Smooth muscle cell (in vitro differentiated cells): Measurements from ENCODE around the gene OST4. TPM values are rescaled to one million over a fixed set of nuclear protein-coding genes. Genes with fewer than 3 reads are reported as not detected.

Experiments used
- DNase-seq: peaks from one replicate; lab custom pipeline; 2025; ENCODE audit not compliant: unreplicated experiment; lab: John Stamatoyannopoulos, UW
- H2AFZ ChIP-seq: fragments of 200-600 bp; sonication (generic); 2 replicates; pipeline ENCODE4 v1.6.0; 2016; ENCODE audit warnings: antibody characterized with exemption, low read depth, mild to moderate bottlenecking
- H3F3A ChIP-seq: fragments of 200-600 bp; sonication (generic); 2 replicates; pipeline ENCODE4 v1.6.0; 2017; ENCODE audit warnings: antibody characterized with exemption, low read depth
- H3K27ac ChIP-seq: fragments of 200-600 bp; sonication (generic); 2 replicates; pipeline ENCODE4 v1.5.1; 2016; ENCODE audit warnings: low read depth, mild to moderate bottlenecking
- H3K27me3 ChIP-seq: fragments of 200-600 bp; sonication (generic); 2 replicates; pipeline ENCODE4 v1.6.1; 2016; ENCODE audit warnings: low read depth, mild to moderate bottlenecking
- H3K36me3 ChIP-seq: fragments of 200-600 bp; sonication (generic); 2 replicates; pipeline ENCODE4 v1.5.1; 2016; ENCODE audit warnings: low read depth
- H3K4me1 ChIP-seq: fragments of 200-600 bp; sonication (generic); 2 replicates; pipeline ENCODE4 v1.5.1; 2016; ENCODE audit warnings: low read depth
- H3K4me2 ChIP-seq: fragments of 200-600 bp; sonication (generic); 2 replicates; pipeline ENCODE4 v1.6.0; 2016; ENCODE audit warnings: mild to moderate bottlenecking
- H3K4me3 ChIP-seq: fragments of 200-600 bp; sonication (generic); 2 replicates; pipeline ENCODE4 v1.5.1; 2016; ENCODE audit warnings: mild to moderate bottlenecking
- H3K79me2 ChIP-seq: fragments of 200-600 bp; sonication (generic); 2 replicates; pipeline ENCODE4 v1.6.0; 2016; ENCODE audit warnings: low read depth, mild to moderate bottlenecking
- H3K9ac ChIP-seq: fragments of 200-600 bp; sonication (generic); 2 replicates; pipeline ENCODE4 v1.6.0; 2016; ENCODE audit warnings: low read depth
- H3K9me3 ChIP-seq: fragments of 200-600 bp; sonication (generic); replicated peaks from 2 replicates; pipeline ENCODE4 v1.5.1; 2016; ENCODE audit warnings: low read depth
- H4K20me1 ChIP-seq: fragments of 200-600 bp; sonication (generic); 2 replicates; pipeline ENCODE4 v1.6.0; 2016; ENCODE audit warnings: low read depth
- WGBS: methylation state at CpG from one replicate; pipeline ENCODE4 v1.1.7; 2016; ENCODE audit warnings: low lambda C conversion rate; 5-methylcytosine and 5-hydroxymethylcytosine counted together
- polyA plus RNA-seq: library from polyadenylated mRNA; unstranded; fragments of >200 nt; fragmentation: Nextera tagmentation; extraction: Ambion mirVana; gene quantifications from 2 replicates; pipeline ENCODE4 v1.2.1, GENCODE V29; 2016
- total RNA-seq: library from RNA; depleted of rRNA; stranded (reverse); fragments of >200 nt; gene quantifications from 2 replicates; pipeline ENCODE4 v1.2.3, GENCODE V29; 2014
- TF ChIP-seq, protein P1 (sequence below): fragments of 200-600 bp; sonication (generic); IDR thresholded peaks from 2 replicates; pipeline ENCODE4 v1.5.1; 2017; ENCODE audit warnings: borderline replicate concordance, mild to moderate bottlenecking, antibody characterized with exemption; ENCODE audit not compliant: insufficient read depth, poor library complexity, severe bottlenecking

The OST4 gene
- total and polyA plus RNA-seq, 2 experiments from 2014 or later = 848 to 1,292 TPM

- DNase-seq = no peak
- WGBS = 90% methylated on average over 26 of the region's 27 CpGs
- Histone ChIP-seq H3F3A (peaks cover 22% of the 10 kb centered on the region), H3K27ac (no peak overlapping the region), H3K79me2 (peaks cover 23% of the 10 kb centered on the region), H3K36me3 (no peaks in the 10 kb centered on the region), H3K4me1 (peaks cover 22% of the 10 kb centered on the region), H3K4me3 (no peak overlapping the region), H3K9me3 (no peaks in the 10 kb centered on the region), H4K20me1 (peaks cover 33% of the 10 kb centered on the region), H3K9ac (no peak overlapping the region), H3K27me3 (no peaks in the 10 kb centered on the region), H2AFZ (no peak overlapping the region), H3K4me2 (no peak overlapping the region)
- TF ChIP-seq, protein P1, sequence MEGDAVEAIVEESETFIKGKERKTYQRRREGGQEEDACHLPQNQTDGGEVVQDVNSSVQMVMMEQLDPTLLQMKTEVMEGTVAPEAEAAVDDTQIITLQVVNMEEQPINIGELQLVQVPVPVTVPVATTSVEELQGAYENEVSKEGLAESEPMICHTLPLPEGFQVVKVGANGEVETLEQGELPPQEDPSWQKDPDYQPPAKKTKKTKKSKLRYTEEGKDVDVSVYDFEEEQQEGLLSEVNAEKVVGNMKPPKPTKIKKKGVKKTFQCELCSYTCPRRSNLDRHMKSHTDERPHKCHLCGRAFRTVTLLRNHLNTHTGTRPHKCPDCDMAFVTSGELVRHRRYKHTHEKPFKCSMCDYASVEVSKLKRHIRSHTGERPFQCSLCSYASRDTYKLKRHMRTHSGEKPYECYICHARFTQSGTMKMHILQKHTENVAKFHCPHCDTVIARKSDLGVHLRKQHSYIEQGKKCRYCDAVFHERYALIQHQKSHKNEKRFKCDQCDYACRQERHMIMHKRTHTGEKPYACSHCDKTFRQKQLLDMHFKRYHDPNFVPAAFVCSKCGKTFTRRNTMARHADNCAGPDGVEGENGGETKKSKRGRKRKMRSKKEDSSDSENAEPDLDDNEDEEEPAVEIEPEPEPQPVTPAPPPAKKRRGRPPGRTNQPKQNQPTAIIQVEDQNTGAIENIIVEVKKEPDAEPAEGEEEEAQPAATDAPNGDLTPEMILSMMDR = no peak
Measured at GRCh38 chr2:27082773-27083409, 11.4 kb upstream of the OST4 start.

DNA sequence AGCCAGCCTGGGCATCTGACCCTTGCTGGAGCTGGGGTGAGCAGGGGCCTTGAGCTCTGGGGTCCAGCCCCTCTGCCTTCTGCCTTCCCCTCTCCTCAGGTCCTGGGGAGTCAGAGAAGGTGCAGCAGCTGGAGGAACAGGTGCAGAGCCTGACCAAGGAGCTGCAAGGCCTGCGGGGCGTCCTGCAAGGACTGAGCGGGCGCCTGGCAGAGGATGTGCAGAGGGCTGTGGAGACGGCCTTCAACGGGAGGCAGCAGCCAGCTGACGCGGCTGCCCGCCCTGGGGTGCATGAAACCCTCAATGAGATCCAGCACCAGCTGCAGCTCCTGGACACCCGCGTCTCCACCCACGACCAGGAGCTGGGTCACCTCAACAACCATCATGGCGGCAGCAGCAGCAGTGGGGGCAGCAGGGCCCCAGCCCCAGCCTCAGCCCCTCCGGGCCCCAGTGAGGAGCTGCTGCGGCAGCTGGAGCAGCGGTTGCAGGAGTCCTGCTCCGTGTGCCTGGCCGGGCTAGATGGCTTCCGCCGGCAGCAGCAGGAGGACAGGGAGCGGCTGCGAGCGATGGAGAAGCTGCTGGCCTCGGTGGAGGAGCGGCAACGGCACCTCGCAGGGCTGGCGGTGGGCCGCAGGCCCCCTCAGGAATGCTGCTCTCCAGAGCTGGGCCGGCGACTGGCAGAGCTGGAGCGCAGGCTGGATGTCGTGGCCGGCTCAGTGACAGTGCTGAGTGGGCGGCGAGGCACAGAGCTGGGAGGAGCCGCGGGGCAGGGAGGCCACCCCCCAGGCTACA lies 10.7 kb upstream of the OST4 start:
- Histone ChIP-seq H3K27ac (no peak overlapping the region), H4K20me1 (peaks cover 33% of the 10 kb centered on the region), H3K4me1 (peaks cover 22% of the 10 kb centered on the region), H3K9me3 (no peaks in the 10 kb centered on the region), H3F3A (peaks cover 24% of the 10 kb centered on the region), H3K36me3 (no peaks in the 10 kb centered on the region), H3K4me2 (no peak overlapping the region), H2AFZ (no peak overlapping the region), H3K27me3 (no peaks in the 10 kb centered on the region), H3K9ac (no peak overlapping the region), H3K4me3 (no peak overlapping the region), H3K79me2 (peaks cover 23% of the 10 kb centered on the region)
- TF ChIP-seq, protein P1 = no peak
- WGBS = 84% methylated on average over 33 of the region's 38 CpGs
- no peak for DNase-seq

DNA sequence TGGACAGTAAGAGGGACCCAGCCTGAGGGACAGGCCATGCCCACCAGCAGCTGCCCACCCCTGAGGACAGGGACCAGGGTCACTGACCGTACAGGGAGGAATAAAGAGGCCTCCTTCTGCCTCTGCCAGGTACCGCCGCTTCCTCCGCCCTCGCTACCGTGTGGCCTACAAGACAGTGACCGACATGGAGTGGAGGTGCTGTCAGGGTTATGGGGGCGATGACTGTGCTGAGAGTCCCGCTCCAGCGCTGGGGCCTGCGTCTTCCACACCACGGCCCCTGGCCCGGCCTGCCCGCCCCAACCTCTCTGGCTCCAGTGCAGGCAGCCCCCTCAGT lies 9.1 kb upstream of the OST4 start:
- H3F3A ChIP-seq = peaks cover 34% of the 10 kb centered on the region
- WGBS = 95% methylated on average over 14 of the region's 14 CpGs
- H2AFZ ChIP-seq = no peak overlapping the region
- TF ChIP-seq, protein P1 = no peak
- H3K27ac ChIP-seq = peak overlapping the region; percentile 89
- H3K4me3 ChIP-seq = peak overlapping the region; percentile 59
- no peaks in the 10 kb centered on the region for H3K9me3 ChIP-seq
- H3K27me3 ChIP-seq = no peaks in the 10 kb centered on the region
- H3K79me2 ChIP-seq = peaks cover 23% of the 10 kb centered on the region
- H4K20me1 ChIP-seq = peaks cover 33% of the 10 kb centered on the region
- peaks cover 18% of the 10 kb centered on the region for H3K4me1 ChIP-seq
- peak overlapping the region; percentile 93 for H3K4me2 ChIP-seq
- peak overlapping the region; percentile 66 for H3K9ac ChIP-seq
- no peak for DNase-seq
- H3K36me3 ChIP-seq = no peaks in the 10 kb centered on the region
